GM23338 (cell line): Measurements from ENCODE around the gene LRRC57. TPM values are rescaled to one million over a fixed set of nuclear protein-coding genes. Genes with fewer than 3 reads are reported as not detected.
"Not testable (repeated sequence)": the region's sequence is repeated elsewhere in the genome, so short reads cannot be mapped to it uniquely, and the experiment has no call there.

Source experiments
- ATAC-seq: fragments of 200-7000 bp; cut with Tn5 transposase; 3 replicates; pipeline ENCODE4 v1.9.1; 2020
- DNase-seq: peaks from one replicate; pipeline ENCODE4 v3.0.0-alpha.2; 2015; ENCODE audit warnings: low spot score
- H2AFZ ChIP-seq: fragments of 200-600 bp; sonication (generic); 2 replicates; pipeline ENCODE4 v1.8.0; 2016; ENCODE audit warnings: antibody characterized with exemption, mild to moderate bottlenecking, moderate library complexity
- H3F3A ChIP-seq: fragments of 200-600 bp; sonication (generic); replicated peaks from 2 replicates; pipeline ENCODE4 v1.8.0; 2017; ENCODE audit warnings: antibody characterized with exemption, mixed run types, low read depth
- H3K27ac ChIP-seq: fragments of 200-600 bp; sonication (generic); 2 replicates; pipeline ENCODE4 v1.6.1; 2016; ENCODE audit warnings: low read depth
- H3K27me3 ChIP-seq: fragments of 200-600 bp; sonication (generic); 2 replicates; pipeline ENCODE4 v1.8.0; 2016; ENCODE audit warnings: mild to moderate bottlenecking, mixed run types, moderate library complexity; ENCODE audit not compliant: insufficient read depth
- H3K36me3 ChIP-seq: fragments of 200-600 bp; sonication (generic); 2 replicates; pipeline ENCODE4 v1.8.0; 2016; ENCODE audit warnings: mild to moderate bottlenecking; ENCODE audit not compliant: insufficient read depth
- H3K4me1 ChIP-seq: fragments of 200-600 bp; sonication (generic); 2 replicates; pipeline ENCODE4 v1.8.0; 2016; ENCODE audit warnings: mild to moderate bottlenecking, moderate library complexity; ENCODE audit not compliant: insufficient read depth
- H3K4me2 ChIP-seq: fragments of 200-600 bp; sonication (generic); 2 replicates; pipeline ENCODE4 v1.7.1; 2017; ENCODE audit warnings: mixed run types
- H3K4me3 ChIP-seq: fragments of 200-600 bp; sonication (generic); 2 replicates; pipeline ENCODE4 v1.6.1; 2016; ENCODE audit warnings: mixed run types
- H3K79me2 ChIP-seq: fragments of 200-600 bp; sonication (generic); replicated peaks from 2 replicates; pipeline ENCODE4 v1.8.0; 2017; ENCODE audit warnings: mild to moderate bottlenecking; ENCODE audit not compliant: insufficient read depth
- H3K9me2 ChIP-seq: fragments of 200-600 bp; sonication (generic); 2 replicates; pipeline ENCODE4 v1.8.0; 2017; ENCODE audit not compliant: insufficient read depth
- H4K20me1 ChIP-seq: fragments of 200-600 bp; sonication (generic); replicated peaks from 2 replicates; pipeline ENCODE4 v1.8.0; 2017; ENCODE audit warnings: mild to moderate bottlenecking; ENCODE audit not compliant: insufficient read depth
- H3K27ac Mint-ChIP-seq: 2 replicates; pipeline ENCODE4 v1.8.0; 2020; ENCODE audit warnings: inconsistent platforms, mild to moderate bottlenecking, moderate library complexity, mixed read lengths
- H3K27me3 Mint-ChIP-seq: 3 replicates; pipeline ENCODE4 v1.8.0; 2022; ENCODE audit warnings: low read depth, mild to moderate bottlenecking, moderate library complexity, mixed read lengths, inconsistent platforms; ENCODE audit not compliant: insufficient read depth, poor library complexity
- H3K36me3 Mint-ChIP-seq: 3 replicates; pipeline ENCODE4 v1.8.0; 2021; ENCODE audit warnings: low read depth, mild to moderate bottlenecking, inconsistent platforms, moderate library complexity, mixed read lengths
- H3K4me1 Mint-ChIP-seq: 3 replicates; pipeline ENCODE4 v1.8.0; 2020; ENCODE audit warnings: mild to moderate bottlenecking, inconsistent platforms, mixed read lengths
- H3K4me3 Mint-ChIP-seq: 3 replicates; pipeline ENCODE4 v1.8.0; 2021; ENCODE audit warnings: moderate library complexity, mild to moderate bottlenecking, inconsistent platforms, mixed read lengths
- H3K9me3 Mint-ChIP-seq: 3 replicates; pipeline ENCODE4 v1.8.0; 2020; ENCODE audit warnings: moderate library complexity, mild to moderate bottlenecking, inconsistent platforms, mixed read lengths
- CREB1 ChIP-seq: fragments of 250-450 bp; sonication (Bioruptor Pico); IDR thresholded peaks from 2 replicates; pipeline ENCODE4 v1.5.0; 2020; ENCODE audit warnings: low read depth, mild to moderate bottlenecking, moderate library complexity
- CTCF ChIP-seq, 2 experiments: fragments of 200-600 bp in 1 of 2; sonication (generic) in 1 of 2; conservative IDR thresholded peaks; 2 replicates each; pipeline versions ENCODE4 v1.5.1 to v1.6.1; 2016 to 2017; ENCODE audit warnings: antibody characterized with exemption in 2 of 2, low read depth in 2 of 2, mild to moderate bottlenecking in 2 of 2, moderate library complexity in 1 of 2
- ETS1 ChIP-seq: IDR thresholded peaks from 2 replicates; pipeline ENCODE4 v1.6.1; 2016; ENCODE audit warnings: antibody characterized with exemption
- EZH2 ChIP-seq: fragments of 200-600 bp; sonication (generic); IDR thresholded peaks from one replicate; pipeline ENCODE4 v1.8.0; 2017; ENCODE audit warnings: antibody characterized with exemption, mild to moderate bottlenecking, low read depth; ENCODE audit not compliant: unreplicated experiment
- EZH2phosphoT487 ChIP-seq: fragments of 200-600 bp; sonication (generic); IDR thresholded peaks from one replicate; pipeline ENCODE4 v1.8.1; 2018; ENCODE audit warnings: antibody characterized with exemption; ENCODE audit not compliant: unreplicated experiment
- JUNB ChIP-seq: IDR thresholded peaks from one replicate; pipeline ENCODE4 v1.6.1; 2016; ENCODE audit warnings: antibody characterized with exemption; ENCODE audit not compliant: unreplicated experiment
- POLR2AphosphoS5 ChIP-seq: IDR thresholded peaks from 2 replicates; pipeline ENCODE4 v1.6.1; 2016; ENCODE audit warnings: antibody characterized with exemption, low read depth
- REST ChIP-seq: IDR thresholded peaks from one replicate; pipeline ENCODE4 v1.6.1; 2018; ENCODE audit warnings: antibody characterized with exemption; ENCODE audit not compliant: unreplicated experiment
- STAT1 ChIP-seq: IDR thresholded peaks from one replicate; pipeline ENCODE4 v1.6.1; 2016; ENCODE audit warnings: antibody characterized with exemption; ENCODE audit not compliant: unreplicated experiment
- ZNF114 ChIP-seq: fragments of 250-450 bp; sonication (Bioruptor Pico); IDR thresholded peaks from 2 replicates; pipeline ENCODE4 v1.5.0; 2020; ENCODE audit warnings: mild to moderate bottlenecking, moderate library complexity
- polyA plus RNA-seq: library from polyadenylated mRNA; unstranded; fragments of >200 nt; fragmentation: Nextera tagmentation; extraction: Ambion mirVana; gene quantifications from 2 replicates; pipeline ENCODE4 v1.2.1, GENCODE V29; 2016
- total RNA-seq: library from RNA; depleted of rRNA; stranded (reverse); fragments of >200 nt; shearing (Covaris generic); gene quantifications from 2 replicates; pipeline ENCODE4 v1.2.3, GENCODE V29; 2014

The LRRC57 gene
- total and polyA plus RNA-seq, 2 experiments from 2014 or later, result 5.4 to 9.0 TPM

GRCh38 chr15:42558739-42559138 lies 10.1 kb upstream of the LRRC57 start (continued):
- TF ChIP-seq CTCF (conservative IDR thresholded peaks at IDR 0.05; ENCODE audit: low read depth in 2 of 2) (no peak), POLR2AphosphoS5 (no peak), ETS1 (no peak), EZH2 (no peak), CREB1 (CRISPR knock-in tag) (no peak), ZNF114 (no peak)

GRCh38 chr15:42556550-42557207 lies 8.1 kb upstream of the LRRC57 start:
- peaks cover 35% of the 10 kb centered on the region for H3K36me3 Mint-ChIP-seq
- not testable (repeated sequence) for H3K4me1 ChIP-seq, H3K9me3 Mint-ChIP-seq, ATAC-seq, H3K27ac ChIP-seq, H3K27ac Mint-ChIP-seq, H3K9me2 ChIP-seq, H3F3A ChIP-seq, H3K27me3 ChIP-seq, H3K4me1 Mint-ChIP-seq, H3K27me3 Mint-ChIP-seq, H2AFZ ChIP-seq, H3K4me3 ChIP-seq, DNase-seq, H3K4me3 Mint-ChIP-seq, H3K4me2 ChIP-seq
- Histone ChIP-seq H3K79me2 (peaks cover 44% of the 10 kb centered on the region), H4K20me1 (peaks cover 28% of the 10 kb centered on the region), H3K36me3 (peaks cover 17% of the 10 kb centered on the region)

GRCh38 chr15:42553554-42553953 lies 5.0 kb upstream of the LRRC57 start:
- H3K36me3 ChIP-seq, result peaks cover 3% of the 10 kb centered on the region; the same call in 1 of the 2 replicates
- H3F3A ChIP-seq, result no peaks in the 10 kb centered on the region
- H3K79me2 ChIP-seq, result peaks cover 72% of the 10 kb centered on the region
- Mint-ChIP-seq H3K4me3 (no peak overlapping the region), H3K27me3 (peaks cover 7% of the 10 kb centered on the region), H3K36me3 (peaks cover 10% of the 10 kb centered on the region; the same call in 2 of the 3 replicates), H3K4me1 (peaks cover 6% of the 10 kb centered on the region), H3K9me3 (no peaks in the 10 kb centered on the region), H3K27ac (no peak overlapping the region)
- no peak overlapping the region for H3K4me3 ChIP-seq
- H3K27me3 ChIP-seq, result no peaks in the 10 kb centered on the region
- no peak overlapping the region for H3K27ac ChIP-seq
- no peak overlapping the region for H2AFZ ChIP-seq
- DNase-seq (no peak), ATAC-seq (no peak)
- 0 out of 2 replicates have a peak, but pooled peaks cover 9% of the 10 kb centered on the region for H3K4me1 ChIP-seq
- H3K4me2 ChIP-seq, result no peak overlapping the region
- no peaks in the 10 kb centered on the region for H3K9me2 ChIP-seq
- H4K20me1 ChIP-seq, result peaks cover 24% of the 10 kb centered on the region
- TF ChIP-seq CTCF (conservative IDR thresholded peaks at IDR 0.05; ENCODE audit: low read depth in 2 of 2), result no peak
- no peak for TF ChIP-seq ETS1
- TF ChIP-seq POLR2AphosphoS5, result no peak
- TF ChIP-seq EZH2phosphoT487, result no peak
- no peak for TF ChIP-seq STAT1
- no peak for TF ChIP-seq EZH2
- no peak for TF ChIP-seq CREB1 (CRISPR knock-in tag)
- no peak for TF ChIP-seq ZNF114
- TF ChIP-seq REST, result no peak
- TF ChIP-seq JUNB, result no peak
